ENCODE measurements around the gene RCBTB2. TPM values are rescaled to one million over a fixed set of nuclear protein-coding genes. Genes with fewer than 3 reads are reported as not detected.

Gene RCBTB2
- total RNA-seq, 1 donor from 2014 or later, result 11.5 TPM

GRCh38 chr13:48563626-48564025, 30.7 kb upstream of the RCBTB2 start:
- no peak for DNase-seq (ENCODE audit: low spot score)

DNA sequence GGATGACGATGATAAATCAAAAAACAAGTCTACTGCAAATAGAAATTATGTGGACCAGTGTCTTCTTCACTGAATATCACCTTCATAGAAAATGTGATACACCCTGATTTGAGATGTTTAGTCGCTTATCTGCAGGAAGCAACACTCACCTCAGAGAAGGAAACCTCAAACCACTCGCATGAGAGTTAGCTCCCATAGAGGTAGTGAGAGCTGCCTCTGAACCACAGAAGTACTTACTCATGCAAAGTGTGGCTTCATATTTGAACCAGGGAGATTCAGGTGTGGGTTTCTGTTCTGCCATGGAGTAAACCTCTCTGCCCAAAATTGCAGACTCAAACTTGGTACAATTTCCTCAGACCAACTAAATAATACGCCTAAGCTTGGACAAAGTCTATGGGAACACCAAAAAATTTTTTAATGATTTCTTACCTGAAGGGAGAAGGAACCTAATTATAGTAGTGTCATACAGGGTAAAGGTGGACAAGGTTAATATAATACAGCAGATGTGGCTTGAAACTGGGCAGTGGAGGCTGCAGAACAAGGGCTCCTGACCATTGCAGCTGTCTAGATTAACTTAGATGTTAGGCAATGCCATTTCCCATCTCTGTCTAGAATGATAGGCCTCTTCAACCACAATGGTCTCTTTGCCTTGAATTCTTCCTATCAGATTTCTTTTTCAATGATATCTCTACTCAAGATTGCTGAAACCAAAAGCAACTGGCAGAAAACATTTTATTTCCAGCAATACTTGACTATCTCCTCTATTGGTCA, 29.6 kb upstream of the RCBTB2 start:
- no peak for DNase-seq (ENCODE audit: low spot score)

GRCh38 chr13:48561466-48562235, 28.8 kb upstream of the RCBTB2 start:
- DNase-seq (ENCODE audit: low spot score), result no peak

- no peak for DNase-seq (ENCODE audit: low spot score)
Observed at GRCh38 chr13:48560657-48561337, 27.9 kb upstream of the RCBTB2 start.

DNA sequence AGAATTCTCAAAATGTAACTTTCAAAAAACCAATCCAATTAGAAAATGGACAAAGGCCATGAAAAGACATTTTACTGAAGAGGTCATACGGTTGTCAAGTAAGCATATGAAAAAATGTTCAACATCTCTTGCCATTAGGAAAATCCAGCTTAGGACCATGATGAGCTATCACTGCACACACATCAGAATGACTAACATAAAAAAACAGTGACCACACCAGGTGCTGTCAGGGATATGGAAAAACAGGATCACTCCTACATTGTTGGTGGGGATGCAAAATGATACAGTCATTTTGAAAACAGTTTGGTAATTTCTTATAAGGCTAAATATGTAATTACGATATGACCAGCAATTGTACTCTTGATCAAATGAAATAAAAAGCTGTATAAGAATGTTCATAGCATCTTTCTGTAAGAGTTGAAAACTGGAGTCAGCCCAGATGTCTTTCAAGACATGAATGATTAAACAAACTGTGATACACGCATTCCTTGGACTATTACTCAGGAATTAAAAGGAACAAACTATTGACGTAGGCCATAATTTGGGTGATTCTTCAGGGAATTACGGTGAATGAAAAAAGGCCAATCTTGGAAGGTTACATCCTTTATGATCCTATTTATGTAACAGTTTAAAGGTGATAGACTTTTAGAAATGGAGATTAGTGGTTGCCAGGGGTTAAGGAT, 26.9 kb upstream of the RCBTB2 start:
- DNase-seq (ENCODE audit: low spot score), result no peak

DNA sequence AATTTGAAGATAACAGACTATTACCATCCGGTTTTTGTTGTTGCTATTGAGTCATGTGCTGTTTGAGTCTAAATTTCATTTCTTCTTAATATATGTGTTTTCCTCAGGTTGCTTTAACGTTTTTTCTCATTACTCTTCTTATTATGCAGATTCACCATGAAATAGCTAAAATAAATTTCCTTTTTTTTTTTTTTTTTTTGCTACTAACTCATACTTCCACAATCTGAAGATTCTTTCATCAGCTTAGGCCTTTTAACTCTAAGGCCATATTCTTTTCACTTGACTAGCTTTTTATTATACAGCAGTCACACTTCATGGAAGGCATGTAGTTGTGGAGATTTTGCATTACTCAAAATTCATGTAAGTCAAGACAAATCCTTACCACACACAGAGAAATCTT, 23.9 kb upstream of the RCBTB2 start:
- DNase-seq (ENCODE audit: low spot score), result no peak

GRCh38 chr13:48555441-48555840, 22.6 kb upstream of the RCBTB2 start:
- DNase-seq (ENCODE audit: low spot score), result no peak

DNA sequence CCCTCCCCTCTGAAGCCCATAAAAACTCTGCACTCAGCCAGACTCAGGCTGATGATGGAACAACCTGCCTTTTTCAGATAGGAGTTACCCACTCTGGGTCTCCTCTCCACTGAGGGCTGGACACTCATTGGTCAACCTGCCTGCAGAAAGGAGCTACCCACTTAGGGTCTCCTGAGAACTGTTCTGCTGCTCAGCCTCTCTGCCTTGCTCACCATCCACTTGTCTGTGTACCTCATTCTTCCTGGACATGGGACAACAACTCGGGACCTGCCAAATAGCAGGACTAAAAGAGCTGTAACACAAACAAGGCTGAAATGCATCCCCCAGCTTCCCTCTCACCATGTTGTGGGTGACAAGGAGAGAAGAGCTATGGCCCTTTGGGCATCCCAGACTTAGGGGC, 18.4 kb upstream of the RCBTB2 start:
- DNase-seq (ENCODE audit: low spot score), result no peak

DNA sequence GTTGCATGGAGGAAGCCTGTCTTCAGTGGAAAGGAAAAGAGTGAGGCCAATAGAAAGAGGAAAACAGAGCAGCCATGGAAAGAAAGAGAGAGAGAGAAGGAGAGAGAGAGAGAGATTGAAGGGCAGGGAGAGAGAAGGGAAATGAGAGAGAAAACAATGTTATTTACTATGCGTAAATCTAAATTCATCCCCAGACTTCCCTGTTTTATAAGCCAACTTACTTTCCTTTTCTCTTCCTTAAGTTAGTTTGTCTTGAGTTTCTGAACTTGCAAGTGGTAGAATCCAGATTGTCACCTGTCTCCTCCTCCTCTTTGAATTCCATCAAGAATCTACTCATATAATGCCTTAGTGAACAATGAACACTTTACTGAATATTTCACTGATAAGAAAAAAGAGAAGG, 16.8 kb upstream of the RCBTB2 start:
- no peak for DNase-seq (ENCODE audit: low spot score)

DNA sequence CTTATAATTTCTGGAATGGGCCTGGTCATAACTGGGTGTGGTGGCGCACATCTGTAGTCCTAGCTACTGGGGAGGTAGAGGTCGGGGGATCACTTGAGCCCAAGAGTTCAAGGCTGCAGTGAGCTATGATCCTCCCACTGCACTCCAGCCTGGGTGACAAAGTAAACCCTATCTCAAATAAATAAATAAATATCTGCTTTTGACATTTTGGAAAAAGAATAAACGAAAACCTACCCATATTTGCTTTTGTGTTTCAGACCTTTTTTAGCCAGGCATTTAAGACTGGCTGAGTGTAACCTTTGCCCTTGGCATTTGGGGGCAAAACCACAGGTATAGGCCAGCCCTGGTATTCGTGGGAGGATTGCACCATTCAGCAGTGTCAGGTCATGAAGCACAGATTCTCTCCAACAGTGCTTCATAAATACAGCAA, 14.8 kb upstream of the RCBTB2 start:
- no peak for DNase-seq (ENCODE audit: low spot score)

DNA sequence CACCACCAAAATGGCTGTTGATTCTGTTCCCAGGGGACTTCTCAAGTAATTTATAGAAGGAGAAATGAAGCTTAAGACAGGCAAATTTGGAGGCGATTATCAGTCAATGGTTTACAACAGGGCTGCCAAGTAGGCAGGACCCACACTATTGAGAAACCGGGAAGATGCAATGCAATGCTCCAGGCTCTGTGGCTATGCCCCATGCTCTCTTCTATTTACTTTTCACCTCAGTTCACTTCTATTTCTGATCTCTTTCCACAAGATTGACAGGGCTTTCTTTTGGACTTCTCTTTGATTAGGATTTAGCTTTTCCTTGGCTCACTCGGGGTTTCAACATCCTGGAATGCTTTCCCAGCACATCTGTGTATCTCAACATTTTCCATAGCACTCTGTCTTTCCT, 12.7 kb upstream of the RCBTB2 start:
- DNase-seq (ENCODE audit: low spot score), result no peak

DNA sequence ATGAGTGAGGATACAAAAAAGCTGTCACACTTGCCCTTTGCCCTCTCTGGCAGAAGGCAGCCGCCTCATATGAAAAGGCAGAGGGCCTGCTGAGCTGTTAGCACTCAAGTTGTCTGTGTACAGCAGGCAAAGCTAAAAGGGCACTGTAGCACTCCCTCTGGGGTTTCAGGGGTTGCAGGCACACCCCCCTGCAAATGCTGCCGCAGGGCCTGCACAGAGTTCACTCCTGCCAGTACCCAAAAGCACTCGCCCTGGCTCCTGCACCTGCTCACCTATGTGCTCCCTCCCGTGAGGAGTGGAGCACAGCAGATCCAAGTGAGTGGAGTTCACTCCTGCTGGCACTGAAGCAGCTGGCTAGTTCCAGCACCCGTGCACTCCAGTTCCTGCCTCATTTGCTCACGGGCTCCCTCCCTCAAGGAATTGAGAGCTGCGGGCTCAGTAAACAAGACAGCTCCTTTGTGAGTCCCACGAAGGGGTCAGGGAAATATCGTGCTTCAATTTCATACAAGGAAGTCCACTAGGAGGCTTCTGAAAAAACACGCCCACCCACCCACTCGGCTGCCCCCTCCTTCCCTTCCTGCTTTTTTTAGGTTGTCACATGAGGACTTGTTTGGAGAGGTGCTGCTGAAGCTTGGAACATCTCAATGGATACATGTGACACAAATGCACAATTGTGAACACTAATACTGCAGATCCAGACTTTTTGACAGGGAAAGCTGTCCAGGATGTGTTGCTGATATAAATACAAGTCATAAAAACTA, 9.9 kb upstream of the RCBTB2 start:
- peak; percentile 54 for DNase-seq (ENCODE audit: low spot score)

DNA sequence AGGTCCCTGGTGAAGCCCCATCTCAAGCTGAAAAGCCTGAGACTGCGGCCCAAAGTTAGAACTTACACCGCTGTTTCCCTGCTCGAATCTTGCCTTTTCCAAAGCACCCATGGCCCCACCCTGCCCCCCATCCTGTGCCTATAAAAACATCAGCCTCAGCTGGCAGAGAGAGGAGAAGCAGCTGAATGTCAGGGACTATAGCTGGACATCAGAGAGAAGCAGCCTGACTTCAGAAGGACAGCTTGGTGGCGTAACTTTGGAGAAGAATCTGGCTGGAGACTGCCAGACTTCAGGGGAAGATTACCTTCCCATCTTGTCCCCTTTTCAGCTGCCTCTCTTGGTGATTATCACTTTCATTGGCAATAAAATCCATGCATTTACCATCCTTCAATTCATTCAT, 9.3 kb upstream of the RCBTB2 start:
- no peak for DNase-seq (ENCODE audit: low spot score)

GRCh38 chr13:48539550-48539949, 6.7 kb upstream of the RCBTB2 start:
- no peak for DNase-seq (ENCODE audit: low spot score)

DNA sequence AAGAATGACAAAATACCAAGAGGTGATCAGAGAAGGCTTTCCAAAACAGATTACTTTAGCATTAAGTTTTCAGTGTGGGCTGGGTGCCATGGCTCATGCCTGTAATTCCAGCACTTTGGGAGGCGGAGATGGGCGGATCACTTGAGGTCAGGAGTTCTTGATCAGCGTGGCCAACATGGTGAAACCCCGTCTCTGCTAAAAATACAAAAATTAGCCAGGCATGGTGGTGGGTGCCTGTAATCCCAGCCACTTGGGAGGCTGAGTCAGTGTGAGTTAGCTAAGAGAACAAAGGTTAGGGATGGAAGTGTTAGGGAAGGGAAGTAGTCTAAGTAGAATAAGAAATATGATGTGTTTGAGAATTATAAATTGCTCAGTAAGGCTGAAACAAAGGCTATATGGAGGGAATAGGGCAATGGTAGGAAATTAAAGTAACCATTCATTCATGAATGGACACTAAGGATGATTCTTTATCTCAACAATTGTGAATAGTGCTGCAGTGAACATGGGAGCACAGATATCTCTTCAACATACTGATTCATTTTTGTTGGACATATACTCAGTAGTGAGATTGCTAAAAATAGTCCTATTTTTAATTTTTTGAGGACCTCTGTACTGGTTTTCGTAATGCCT, 3.9 kb upstream of the RCBTB2 start:
- no peak for DNase-seq (ENCODE audit: low spot score)

DNA sequence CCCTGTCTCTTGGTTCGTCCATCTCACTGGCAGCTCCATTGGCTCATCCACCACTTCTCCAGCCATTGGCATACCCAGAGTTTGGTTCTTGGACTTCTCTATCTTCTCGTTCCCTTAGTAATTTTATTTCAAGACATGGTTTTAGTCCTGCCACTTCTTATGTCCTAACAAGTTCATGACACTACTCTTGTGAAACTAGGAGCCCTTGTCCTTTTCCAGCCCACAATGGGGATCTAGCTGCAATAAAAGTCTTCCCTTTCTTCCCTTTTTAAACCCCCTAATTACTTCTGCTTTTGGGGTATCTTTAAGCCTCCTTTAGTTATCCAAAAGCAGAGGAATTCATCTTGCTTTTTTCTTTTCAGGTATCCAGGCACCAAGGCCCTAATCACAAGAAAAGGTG, 2.9 kb upstream of the RCBTB2 start:
- DNase-seq (ENCODE audit: low spot score), result no peak

- no peak for DNase-seq (ENCODE audit: low spot score)
Observed at GRCh38 chr13:48534911-48535501, 2.1 kb upstream of the RCBTB2 start.

- no peak for DNase-seq (ENCODE audit: low spot score)
Observed at GRCh38 chr13:48533961-48534600, 1.2 kb upstream of the RCBTB2 start.

- no peak for DNase-seq (ENCODE audit: low spot score)
Observed at GRCh38 chr13:48532256-48532505, 699 bp downstream of the RCBTB2 start.
